HEK293T (cell line): ENCODE measurements around the gene CRADD.

ENCODE experiments used
- FOXK2 ChIP-seq: fragments of 450-650 bp; IDR thresholded peaks from 2 replicates; pipeline ENCODE4 v1.6.1; 2016; ENCODE audit warnings: mild to moderate bottlenecking
- FOXM1 ChIP-seq: fragments of 450-650 bp; IDR thresholded peaks from 2 replicates; pipeline ENCODE4 v1.6.1; 2017; ENCODE audit warnings: mild to moderate bottlenecking, borderline replicate concordance
- HDGF ChIP-seq: fragments of 450-650 bp; IDR thresholded peaks from 2 replicates; pipeline ENCODE4 v1.6.1; 2017; ENCODE audit warnings: antibody characterized with exemption, borderline replicate concordance
- SP1 ChIP-seq: fragments of 450-650 bp; IDR thresholded peaks from 2 replicates; pipeline ENCODE4 v1.6.1; 2017
- SUZ12 ChIP-seq: fragments of 450-650 bp; IDR thresholded peaks from 2 replicates; pipeline ENCODE4 v1.6.1; 2016; ENCODE audit warnings: mild to moderate bottlenecking
- TARDBP ChIP-seq: fragments of 450-650 bp; IDR thresholded peaks from 2 replicates; pipeline ENCODE4 v1.6.1; 2016

GRCh38 chr12:93793983-93794382 lies 116.8 kb downstream of the CRADD start:
- no peak for TF ChIP-seq FOXK2
- no peak for TF ChIP-seq SP1
- no peak for TF ChIP-seq TARDBP
- no peak for TF ChIP-seq HDGF
- no peak for TF ChIP-seq SUZ12
- TF ChIP-seq FOXM1 = no peak
